Heart left ventricle (tissue), 16 donors: Measurements from ENCODE around the gene LIMA1. TPM values are rescaled to one million over a fixed set of nuclear protein-coding genes. Genes with fewer than 3 reads are reported as not detected.

Experiments used
- ATAC-seq, 4 donors: fragments of 200-7000 bp; cut with Tn5 transposase; one replicate each; pipeline ENCODE4 v1.9.1; 2020 to 2022; ENCODE audit warnings: moderate library complexity in 4 of 4, mild to moderate bottlenecking in 3 of 4, moderate number of reproducible peaks in 1 of 4
- DNase-seq, 5 donors: peaks; one replicate each; pipeline ENCODE4 v3.0.0-alpha.2; 2020
- H3K27ac ChIP-seq, 12 donors: fragments of 200-600 bp; sonication (generic) in 4 of 12; one replicate each; pipeline versions ENCODE4 v1.5.0 to v1.8.0; 2016 to 2022; ENCODE audit warnings: mild to moderate bottlenecking in 2 of 12
- H3K27me3 ChIP-seq, 9 donors: fragments of 200-600 bp; sonication (generic) in 2 of 9; one replicate each; pipeline versions ENCODE4 v1.5.1 to v1.8.0; 2016 to 2022; ENCODE audit warnings: mild to moderate bottlenecking in 3 of 9
- H3K36me3 ChIP-seq, 9 donors: fragments of 200-600 bp; sonication (generic) in 2 of 9; one replicate each; pipeline versions ENCODE4 v1.5.0 to v1.8.0; 2018 to 2022; ENCODE audit warnings: mild to moderate bottlenecking in 2 of 9
- H3K4me1 ChIP-seq, 12 donors: fragments of 200-600 bp; sonication (generic) in 4 of 12; one replicate each; pipeline versions ENCODE4 v1.5.0 to v1.8.0; 2016 to 2022; ENCODE audit warnings: mild to moderate bottlenecking in 3 of 12
- H3K4me3 ChIP-seq, 12 donors: fragments of 200-600 bp; sonication (generic) in 4 of 12; one replicate each; pipeline versions ENCODE4 v1.5.0 to v1.8.0; 2017 to 2022; ENCODE audit warnings: mild to moderate bottlenecking in 9 of 12, moderate library complexity in 4 of 12
- H3K9me3 ChIP-seq, 12 donors: fragments of 200-600 bp; sonication (generic) in 4 of 12; one replicate each; pipeline versions ENCODE4 v1.5.0 to v1.8.0; 2016 to 2022; ENCODE audit warnings: mild to moderate bottlenecking in 1 of 12
- POLR2A ChIP-seq, 2 donors: fragments of 450-650 bp; IDR thresholded peaks; one replicate each; pipeline ENCODE4 v1.6.1; 2017; ENCODE audit warnings: antibody characterized with exemption in 2 of 2, mild to moderate bottlenecking in 2 of 2, moderate library complexity in 2 of 2
- WGBS, 4 donors: extraction: QIAGEN DNeasy Blood & Tissue Kit in 2 of 4; methylation state at CpG; one replicate each; pipeline versions ENCODE4 v1.1.5 to v1.1.7; 2013 to 2018; 5-methylcytosine and 5-hydroxymethylcytosine counted together
- intact Hi-C, 10 donors: fragments of 100-400 bp; cut with DNase I; formaldehyde crosslinking; loops; one replicate each; pipeline versions ENCODE4 v1.11.1 to v1.14.2; 2022
- polyA plus RNA-seq, 2 donors: library from polyadenylated mRNA; stranded (reverse); fragments of 200-250 nt; gene quantifications; one replicate each; pipeline ENCODE4 v1.2.3, GENCODE V29; 2013
- total RNA-seq, 9 donors: library from RNA; depleted of rRNA in 2 of 9; stranded (reverse); fragments of >200 nt in 2 of 9; fragmentation: NEBNext Ultra II Directional in 3 of 9; extraction: Animal tissue kit (Norgen Biotek cat#: 25700) in 3 of 9; gene quantifications; one replicate each; pipeline versions ENCODE4 v1.1.0 to v1.2.4, GENCODE V29; 2016 to 2023
- TF ChIP-seq, protein P1 (sequence below), 12 donors: fragments of 200-600 bp; sonication (generic) in 4 of 12; IDR thresholded peaks; one replicate each; pipeline versions ENCODE4 v1.5.0 to v1.8.0; 2018 to 2022; ENCODE audit warnings: antibody characterized with exemption in 12 of 12, mild to moderate bottlenecking in 5 of 12
- donor health status: ischemic (EF 13 %, LVEDD 7.1; RV severe dilation, severe dysfunction).
- donor health status: healthy with polysubstance abuse.
- donor health status: DM: no; HTN: yes; CAD: no.
- donor health status: DM: no; HTN: no; CAD: no.
- donor health status: ischemic (EF 25% LVEDD 6.9; RV normal size, moderate dysfunction).
- donor health status: ischemic (EF 25% LVEDD 5.7; RV mildly dilated, moderate dysfunction).
- donor health status: healthy.
- donor health status: DM: yes; HTN: yes; CAD: no.
- donor health status: ischemic (EF 35%, LVEDD 5.7; RV mildly dilated, moderate dysfunction).
- donor health status: nonischemic (EF 11% LVEDD 7.7; RV severe dilation, severe dysfunction).
- donor health status: DM: yes; HTN: yes; CAD: no.
- donor health status: PGD.
- donor health status: ischemic (EF 29% LVEDD 5.4; RV normal size, mild dysfunction).
- donor health status: nonischemic (EF 23%, LVEDD 6.1; RV moderate dilation, normal function).

LIMA1 gene
- total and polyA plus RNA-seq, 11 donors = 11.6 to 38.8 (median 14.7) TPM

- intact Hi-C loops = loop anchor here in 1 of 10 donors (5.0 kb wide), 1 partner anchor 35 kb away; no protein-coding TSS in a partner anchor
- peak in 1 of 5 donors; percentile 17 for DNase-seq
- peak; percentile 43 to 52 (median 48) for ATAC-seq
- WGBS, 4 donors = 40 to 51% (median 43%) methylated on average over 6 of the region's 6 CpGs
- H3K27me3 ChIP-seq = no peaks in the 10 kb centered on the region
- H3K4me3 ChIP-seq = no peak overlapping the region
- H3K9me3 ChIP-seq = no peaks in the 10 kb centered on the region
- TF ChIP-seq POLR2A (IDR thresholded peaks at IDR 0.05) = no peak
- TF ChIP-seq, protein P1, sequence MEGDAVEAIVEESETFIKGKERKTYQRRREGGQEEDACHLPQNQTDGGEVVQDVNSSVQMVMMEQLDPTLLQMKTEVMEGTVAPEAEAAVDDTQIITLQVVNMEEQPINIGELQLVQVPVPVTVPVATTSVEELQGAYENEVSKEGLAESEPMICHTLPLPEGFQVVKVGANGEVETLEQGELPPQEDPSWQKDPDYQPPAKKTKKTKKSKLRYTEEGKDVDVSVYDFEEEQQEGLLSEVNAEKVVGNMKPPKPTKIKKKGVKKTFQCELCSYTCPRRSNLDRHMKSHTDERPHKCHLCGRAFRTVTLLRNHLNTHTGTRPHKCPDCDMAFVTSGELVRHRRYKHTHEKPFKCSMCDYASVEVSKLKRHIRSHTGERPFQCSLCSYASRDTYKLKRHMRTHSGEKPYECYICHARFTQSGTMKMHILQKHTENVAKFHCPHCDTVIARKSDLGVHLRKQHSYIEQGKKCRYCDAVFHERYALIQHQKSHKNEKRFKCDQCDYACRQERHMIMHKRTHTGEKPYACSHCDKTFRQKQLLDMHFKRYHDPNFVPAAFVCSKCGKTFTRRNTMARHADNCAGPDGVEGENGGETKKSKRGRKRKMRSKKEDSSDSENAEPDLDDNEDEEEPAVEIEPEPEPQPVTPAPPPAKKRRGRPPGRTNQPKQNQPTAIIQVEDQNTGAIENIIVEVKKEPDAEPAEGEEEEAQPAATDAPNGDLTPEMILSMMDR (IDR thresholded peaks at IDR 0.05) = no peak
- peak overlapping the region; percentile 19 to 76 (median 52) for H3K27ac ChIP-seq
- H3K36me3 ChIP-seq = no peaks in the 10 kb centered on the region
- peaks cover 3 to 46% (median 27%) of the 10 kb centered on the region in 12 donors for H3K4me1 ChIP-seq
Observed at GRCh38 chr12:50257236-50258166, 25.8 kb downstream of the LIMA1 start.

- no peak overlapping the region for H3K4me3 ChIP-seq
- no peaks in the 10 kb centered on the region for H3K9me3 ChIP-seq
- peak overlapping the region in 2 of 12 donors; percentile 62 to 65 for H3K27ac ChIP-seq
- H3K4me1 ChIP-seq = peaks cover 3 to 48% (median 28%) of the 10 kb centered on the region in 12 donors
- no peaks in the 10 kb centered on the region for H3K27me3 ChIP-seq
- 88 to 97% (median 93%) methylated on average over 2 of the region's 2 CpGs for WGBS, 4 donors
- no peak for ATAC-seq
- no peak for TF ChIP-seq POLR2A (IDR thresholded peaks at IDR 0.05)
- TF ChIP-seq, protein P1 (IDR thresholded peaks at IDR 0.05) = no peak
- no peak for DNase-seq
- no peaks in the 10 kb centered on the region for H3K36me3 ChIP-seq
- intact Hi-C loops = loop anchor here in 1 of 10 donors (5.0 kb wide), 1 partner anchor 34 kb away; no protein-coding TSS in a partner anchor
Observed at GRCh38 chr12:50256761-50257160, 26.6 kb downstream of the LIMA1 start.

DNA sequence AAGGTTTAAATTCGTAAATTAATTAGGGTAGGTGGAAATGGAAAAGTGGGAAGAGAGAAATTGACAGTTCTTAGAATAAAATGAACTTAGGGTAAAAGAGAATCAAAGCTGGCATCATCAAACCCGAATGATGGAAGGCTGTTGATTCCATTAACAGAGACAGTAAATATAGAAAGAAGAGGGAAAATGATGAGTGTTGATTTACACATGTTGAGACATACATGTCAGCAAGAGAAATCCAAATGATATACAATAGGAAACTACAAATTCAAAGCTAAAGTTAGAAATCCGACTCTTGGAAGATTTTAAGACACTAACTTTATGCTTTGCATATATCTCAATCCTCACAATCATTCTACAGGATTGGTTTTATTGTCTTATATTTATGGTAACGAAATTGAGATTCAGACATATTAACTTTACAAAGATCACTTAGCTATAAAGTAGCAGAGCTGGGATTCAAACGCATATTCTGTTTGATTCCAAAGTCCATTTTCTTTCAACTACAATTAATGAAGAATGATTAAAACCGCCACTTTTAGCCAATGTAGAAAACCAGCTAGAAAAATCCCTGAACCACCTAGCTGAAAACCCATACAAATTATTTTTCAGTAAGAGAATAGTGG is 30.2 kb downstream of the LIMA1 start:
- whole genome bisulfite sequencing, 4 donors = 92 to 96% (median 94%) methylated on average over 6 of the region's 6 CpGs
- no peak overlapping the region for H3K27ac ChIP-seq
- intact Hi-C loops = no loop called here
- peaks cover 0 to 8% (median under 1%) of the 10 kb centered on the region in 9 donors for H3K36me3 ChIP-seq
- DNase-seq (no peak), ATAC-seq (no peak)
- no peak overlapping the region for H3K4me3 ChIP-seq
- TF ChIP-seq, protein P1 (IDR thresholded peaks at IDR 0.05) = no peak
- no peak for TF ChIP-seq POLR2A (IDR thresholded peaks at IDR 0.05)
- H3K27me3 ChIP-seq = no peaks in the 10 kb centered on the region
- peaks cover under 1 to 46% (median 19%) of the 10 kb centered on the region in 12 donors for H3K4me1 ChIP-seq
- no peaks in the 10 kb centered on the region for H3K9me3 ChIP-seq
